B cell (primary cell): ENCODE results near the gene CDCA7L. TPM values are rescaled to one million over a fixed set of nuclear protein-coding genes. Genes with fewer than 3 reads are reported as not detected.
A peak's percentile ranks its signal among the peaks of the same experiment; 100 is the strongest.

ENCODE experiments used
- ATAC-seq: fragments of 200-7000 bp; cut with Tn5 transposase; one replicate; pipeline ENCODE4 v1.10.0; 2021; ENCODE audit warnings: low read depth, mild to moderate bottlenecking, moderate number of reproducible peaks, moderate library complexity
- CTCF ChIA-PET: fragments of 350-600 bp; sonication (Branson Sonifier 250); formaldehyde crosslinking; loops from one replicate; lab custom pipeline; 2021; ENCODE audit warnings: antibody characterized with exemption, inconsistent platforms; lab: Charles Lee
- POLR2A ChIA-PET: fragments of 350-600 bp; sonication (Branson Sonifier 250); formaldehyde crosslinking; loops from one replicate; lab custom pipeline; 2021; ENCODE audit warnings: antibody characterized with exemption; lab: Charles Lee
- DNase-seq: peaks from one replicate; pipeline ENCODE4 v3.0.0; 2013
- H2AFZ ChIP-seq: 2 replicates; pipeline ENCODE4 v1.6.1; 2012; ENCODE audit warnings: mild to moderate bottlenecking, low read depth, low read length; ENCODE audit not compliant: insufficient read depth, poor library complexity, severe bottlenecking
- H3K27ac ChIP-seq, 2 donors: 1 replicate in 1 of 2; 2 replicates in 1 of 2; pipeline ENCODE4 v1.5.1; 2012 to 2013; ENCODE audit warnings: low read length in 2 of 2, mild to moderate bottlenecking in 2 of 2, moderate library complexity in 1 of 2
- H3K27me3 ChIP-seq, 4 experiments: fragments of 200-600 bp in 1 of 4; sonication (generic) in 1 of 4; replicated peaks in 1 of 4; 1 replicate in 2 of 4; 2 replicates in 2 of 4; pipeline versions ENCODE4 v1.6.1 to v1.7.0; 2013 to 2016; ENCODE audit warnings: low read length in 3 of 4, mild to moderate bottlenecking in 2 of 4, mixed read lengths in 1 of 4, moderate library complexity in 1 of 4; ENCODE audit not compliant: insufficient read depth in 4 of 4, control insufficient read depth in 3 of 4; ENCODE audit errors: control extremely low read depth in 1 of 4
- H3K36me3 ChIP-seq, 2 experiments: replicated peaks in 1 of 2; 1 replicate in 1 of 2; 2 replicates in 1 of 2; pipeline versions ENCODE4 v1.6.1 to v1.7.1; 2013; ENCODE audit warnings: low read length in 1 of 2; ENCODE audit not compliant: insufficient read depth in 2 of 2, control insufficient read depth in 1 of 2; ENCODE audit errors: control extremely low read depth in 1 of 2, extremely low read depth in 1 of 2
- H3K4me1 ChIP-seq, 2 donors: fragments of 200-600 bp in 1 of 2; sonication (generic) in 1 of 2; 1 replicate in 1 of 2; 2 replicates in 1 of 2; pipeline versions ENCODE4 v1.5.1 to v1.6.1; 2013 to 2017; ENCODE audit warnings: low read length in 2 of 2; ENCODE audit not compliant: control insufficient read depth in 2 of 2, insufficient read depth in 2 of 2
- H3K4me2 ChIP-seq: replicated peaks from 2 replicates; pipeline ENCODE3; 2012; ENCODE audit warnings: mild to moderate bottlenecking, low read depth, low read length; ENCODE audit not compliant: poor library complexity, severe bottlenecking
- H3K4me3 ChIP-seq, 5 experiments: fragments of 200-600 bp in 1 of 5; sonication (generic) in 1 of 5; 1 replicate in 3 of 5; 2 replicates in 2 of 5; pipeline versions ENCODE4 v1.5.1 to v1.7.0; 2011 to 2016; ENCODE audit warnings: low read length in 4 of 5, mild to moderate bottlenecking in 4 of 5, low read depth in 2 of 5, control low read depth in 1 of 5, moderate library complexity in 1 of 5; ENCODE audit not compliant: insufficient read depth in 1 of 5; ENCODE audit errors: control extremely low read depth in 1 of 5, extremely low read depth in 1 of 5
- H3K79me2 ChIP-seq: fragments of 200-600 bp; sonication (generic); one replicate; pipeline ENCODE4 v1.6.0; 2016; ENCODE audit warnings: low read length; ENCODE audit not compliant: control insufficient read depth, insufficient read depth
- H3K9ac ChIP-seq: fragments of 200-600 bp; sonication (generic); 2 replicates; pipeline ENCODE4 v1.6.1; 2017; ENCODE audit warnings: mild to moderate bottlenecking, low read length, moderate library complexity
- H3K9me3 ChIP-seq, 3 donors: one replicate each; pipeline versions ENCODE4 v1.6.1 to v1.7.1; 2013; ENCODE audit warnings: low read length in 2 of 3; ENCODE audit not compliant: control insufficient read depth in 2 of 3, insufficient read depth in 1 of 3; ENCODE audit errors: control extremely low read depth in 1 of 3
- H4K20me1 ChIP-seq: 2 replicates; pipeline ENCODE4 v1.6.0; 2012; ENCODE audit warnings: mild to moderate bottlenecking, low read length; ENCODE audit not compliant: insufficient read depth, control insufficient read depth, poor library complexity, severe bottlenecking
- H3K27ac Mint-ChIP-seq: one replicate; pipeline ENCODE4 v1.8.0; 2021; ENCODE audit warnings: mixed read lengths
- H3K27me3 Mint-ChIP-seq: one replicate; pipeline ENCODE4 v1.8.0; 2021; ENCODE audit warnings: mixed read lengths
- H3K4me1 Mint-ChIP-seq: one replicate; pipeline ENCODE4 v1.8.0; 2021; ENCODE audit warnings: mixed read lengths
- H3K4me3 Mint-ChIP-seq: one replicate; pipeline ENCODE4 v1.8.0; 2021; ENCODE audit warnings: mixed read lengths
- H3K9me3 Mint-ChIP-seq: one replicate; pipeline ENCODE4 v1.8.0; 2022; ENCODE audit warnings: mixed read lengths; ENCODE audit not compliant: insufficient read depth
- CTCF ChIP-seq: fragments of 200-600 bp; IDR thresholded peaks from one replicate; pipeline ENCODE4 v1.8.0; 2022; ENCODE audit warnings: antibody characterized with exemption, mild to moderate bottlenecking
- EZH2 ChIP-seq: IDR thresholded peaks from 2 replicates; pipeline ENCODE4 v1.6.1; 2012; ENCODE audit warnings: borderline replicate concordance, low read depth, mild to moderate bottlenecking, moderate library complexity, low read length; ENCODE audit not compliant: insufficient read depth, poor library complexity, severe bottlenecking
- WGBS: methylation state at CpG from one replicate; pipeline ENCODE4 v1.1.5; 2013; ENCODE audit warnings: missing lambda C conversion rate; ENCODE audit not compliant: insufficient coverage; 5-methylcytosine and 5-hydroxymethylcytosine counted together
- intact Hi-C: fragments of 100-400 bp; cut with micrococcal nuclease; formaldehyde crosslinking; loops from one replicate; pipeline ENCODE4 v1.10.0; 2022
- polyA plus RNA-seq: library from polyadenylated mRNA; depleted of rRNA; stranded (reverse); fragments of >200 nt; gene quantifications from 2 replicates; pipeline ENCODE4 v1.2.3, GENCODE V29; 2012
- total RNA-seq, 2 donors: library from RNA; stranded (reverse); fragments of 120-200 nt in 1 of 2; gene quantifications; 1 replicate in 1 of 2; 2 replicates in 1 of 2; pipeline versions ENCODE4 v1.2.3 to v1.2.4, GENCODE V29; 2013 to 2022

Gene CDCA7L
- total and polyA plus RNA-seq, 2 donors (not counting 1 experiment from before 2014, with no cell fraction given) = 84.0 to 129 TPM

- H3K27me3 ChIP-seq = no peaks in the 10 kb centered on the region
- ChIA-PET CTCF (interaction anchor here (0.5 to 1.7 kb wide), 7 partner anchors 9 to 857 kb away, joined by 3 to 5 read pairs (median 4); no protein-coding TSS in a partner anchor), POLR2A (interaction anchor here (0.6 to 1.1 kb wide), 2 partner anchors 23 to 192 kb away, joined by 3 read pairs; no protein-coding TSS in a partner anchor)
- 0% methylated on average over 3 of the region's 8 CpGs for WGBS
- H3K9me3 Mint-ChIP-seq = no peaks in the 10 kb centered on the region
- H3K4me3 ChIP-seq = peak overlapping the region in 3 of 5 experiments; percentile 13 to 52 (median 24)
- peaks cover 59% of the 10 kb centered on the region in 2 donors for H3K4me1 ChIP-seq
- no peak for ATAC-seq
- H3K27me3 Mint-ChIP-seq = no peaks in the 10 kb centered on the region
- H3K9me3 ChIP-seq = peaks cover 0 to 10% (median 0%) of the 10 kb centered on the region in 3 donors
- H3K79me2 ChIP-seq = peaks cover 4% of the 10 kb centered on the region
- H3K27ac ChIP-seq = peak overlapping the region; percentile 67 to 79
- peak overlapping the region; percentile 84 for H3K4me3 Mint-ChIP-seq
- H3K4me1 Mint-ChIP-seq = peaks cover 58% of the 10 kb centered on the region
- peak; percentile 52 for DNase-seq
- TF ChIP-seq EZH2 = no peak
- no peak for TF ChIP-seq CTCF
- H4K20me1 ChIP-seq = no peaks in the 10 kb centered on the region
- intact Hi-C loops = loop anchor here (2.0 to 5.0 kb wide), 2 partner anchors 69 to 610 kb away; no protein-coding TSS in a partner anchor
- H2AFZ ChIP-seq = peak overlapping the region; percentile 78
- peak overlapping the region; percentile 70 for H3K4me2 ChIP-seq
- peak overlapping the region; percentile 44 for H3K9ac ChIP-seq
- H3K27ac Mint-ChIP-seq = peak overlapping the region; percentile 94
- H3K36me3 ChIP-seq = no peaks in the 10 kb centered on the region
Measured at GRCh38 chr7:21967598-21968003, 21.9 kb upstream of the CDCA7L start.

GRCh38 chr7:21966271-21966670, 20.6 kb upstream of the CDCA7L start:
- H3K4me3 ChIP-seq = peak overlapping the region in 1 of 5 experiments; percentile 38
- H3K27ac ChIP-seq = peak overlapping the region; percentile 80 to 85
- Mint-ChIP-seq H3K27ac (peak overlapping the region; percentile 93), H3K4me1 (peaks cover 58% of the 10 kb centered on the region), H3K4me3 (peak overlapping the region; percentile 79), H3K27me3 (no peaks in the 10 kb centered on the region), H3K9me3 (no peaks in the 10 kb centered on the region)
- POLR2A ChIA-PET = no interaction called here
- peak; percentile 85 for DNase-seq
- no CpG with 5 or more reads among the region's 1 CpG for WGBS
- peaks cover 4% of the 10 kb centered on the region for H3K79me2 ChIP-seq
- no peaks in the 10 kb centered on the region for H3K9me3 ChIP-seq
- H3K9ac ChIP-seq = peak overlapping the region; percentile 30
- no peaks in the 10 kb centered on the region for H3K27me3 ChIP-seq
- peak overlapping the region; percentile 1 for H2AFZ ChIP-seq
- peaks cover 52 to 55% of the 10 kb centered on the region in 2 donors for H3K4me1 ChIP-seq
- H4K20me1 ChIP-seq = no peaks in the 10 kb centered on the region
- peak; percentile 96 for ATAC-seq
- peak overlapping the region; percentile 64 for H3K4me2 ChIP-seq
- H3K36me3 ChIP-seq = no peaks in the 10 kb centered on the region
- intact Hi-C loops = loop anchor here (1.0 to 5.0 kb wide), 3 partner anchors 21 to 609 kb away; partner anchors contain the start of gene CDCA7L
- TF ChIP-seq CTCF (no peak), EZH2 (no peak)
- CTCF ChIA-PET = interaction anchor here (1.1 to 1.8 kb wide), 3 partner anchors 21 to 35 kb away, joined by 3 to 5 read pairs (median 4); no protein-coding TSS in a partner anchor
